OCI-LY7 (cell line): Measurements from ENCODE around the gene TNFAIP8. TPM values are rescaled to one million over a fixed set of nuclear protein-coding genes. Genes with fewer than 3 reads are reported as not detected.

ENCODE experiments used
- BruUV-seq: library from RNA; stranded (reverse); fragments of 400-500 nt; replicated peaks from 2 replicates; lab custom pipeline; 2021; lab: Mats Ljungman, UMichigan
- CTCF ChIA-PET: fragments of 300-600 bp; sonication (Branson Sonifier 250); formaldehyde crosslinking; loops from one replicate; lab custom pipeline; 2022; ENCODE audit warnings: antibody characterized with exemption; ENCODE audit not compliant: unreplicated experiment; lab: Charles Lee
- POLR2A ChIA-PET: fragments of 300-600 bp; sonication (Branson Sonifier 250); formaldehyde crosslinking; loops from one replicate; lab custom pipeline; 2022; ENCODE audit warnings: antibody characterized with exemption; lab: Charles Lee
- DNase-seq: peaks from one replicate; pipeline ENCODE4 v3.0.0-alpha.2; 2015; ENCODE audit warnings: low spot score
- H2AFZ ChIP-seq: fragments of 200-600 bp; sonication (generic), shearing (Covaris generic); 2 replicates; pipeline ENCODE4 v1.6.1; 2014; ENCODE audit warnings: mild to moderate bottlenecking, antibody characterized with exemption, low read length, moderate library complexity
- H3K27ac ChIP-seq: fragments of 200-600 bp; sonication (generic); 2 replicates; pipeline ENCODE4 v1.5.1; 2014; ENCODE audit warnings: mixed run types, low read depth, mild to moderate bottlenecking, moderate library complexity, low read length, inconsistent platforms; ENCODE audit not compliant: poor library complexity, severe bottlenecking
- H3K36me3 ChIP-seq: fragments of 200-600 bp; sonication (generic); 2 replicates; pipeline ENCODE4 v1.6.1; 2014; ENCODE audit warnings: mild to moderate bottlenecking, antibody characterized with exemption, low read length, moderate library complexity, mixed read lengths; ENCODE audit not compliant: insufficient read depth
- H3K4me1 ChIP-seq: fragments of 200-600 bp; sonication (generic); 2 replicates; pipeline ENCODE4 v1.5.1; 2014; ENCODE audit warnings: mild to moderate bottlenecking, low read length; ENCODE audit not compliant: insufficient read depth, poor library complexity, severe bottlenecking
- H3K4me2 ChIP-seq: fragments of 200-600 bp; sonication (generic); 2 replicates; pipeline ENCODE4 v1.6.1; 2014; ENCODE audit warnings: mild to moderate bottlenecking, low read length
- H3K4me3 ChIP-seq: fragments of 200-600 bp; sonication (generic); 2 replicates; pipeline ENCODE4 v1.5.1; 2014; ENCODE audit warnings: mild to moderate bottlenecking, low read depth, low read length; ENCODE audit not compliant: poor library complexity, severe bottlenecking
- H3K79me2 ChIP-seq: fragments of 200-600 bp; sonication (generic); 2 replicates; pipeline ENCODE4 v1.6.1; 2016; ENCODE audit warnings: low read depth, mild to moderate bottlenecking, low read length, moderate library complexity, mixed read lengths; ENCODE audit not compliant: insufficient read depth
- H3K9me2 ChIP-seq: fragments of 200-600 bp; sonication (generic); 2 replicates; pipeline ENCODE4 v1.6.1; 2016; ENCODE audit warnings: mild to moderate bottlenecking, low read length, mixed read lengths; ENCODE audit not compliant: insufficient read depth
- H3K9me3 ChIP-seq: fragments of 200-600 bp; sonication (generic); 2 replicates; pipeline ENCODE4 v1.6.1; 2014; ENCODE audit warnings: mild to moderate bottlenecking, mixed run types, low read length, mixed read lengths
- H4K20me1 ChIP-seq: fragments of 200-600 bp; sonication (generic); 2 replicates; pipeline ENCODE4 v1.6.1; 2014; ENCODE audit warnings: mild to moderate bottlenecking, antibody characterized with exemption, low read length, moderate library complexity, mixed read lengths; ENCODE audit not compliant: insufficient read depth
- CTCF ChIP-seq: fragments of 200-600 bp; sonication (generic); conservative IDR thresholded peaks from 2 replicates; pipeline ENCODE4 v1.5.1; 2014; ENCODE audit warnings: mild to moderate bottlenecking, antibody characterized with exemption, low read length, moderate library complexity, mixed read lengths
- EZH2phosphoT487 ChIP-seq: fragments of 200-600 bp; sonication (generic); IDR thresholded peaks from 2 replicates; pipeline ENCODE4 v1.6.1; 2018; ENCODE audit warnings: low read depth, borderline replicate concordance, mild to moderate bottlenecking, mixed run types, antibody characterized with exemption, low read length, moderate library complexity, mixed read lengths
- intact Hi-C: fragments of 100-400 bp; cut with micrococcal nuclease; formaldehyde crosslinking; loops from one replicate; pipeline ENCODE4 v1.10.0; 2022; ENCODE audit not compliant: unreplicated experiment
- total RNA-seq, 2 experiments: library from RNA; depleted of rRNA in 1 of 2; stranded (reverse); fragments of >200 nt in 1 of 2; shearing (Covaris generic) in 1 of 2; gene quantifications; 2 replicates each; pipeline ENCODE4 v1.2.3, GENCODE V29; 2014 to 2022

TNFAIP8 gene
- total RNA-seq, 2 experiments from 2014 or later: 75.4 to 95.1 TPM

GRCh38 chr5:119360905-119361593 lies 5.2 kb downstream of the TNFAIP8 start:
- Histone ChIP-seq H3K79me2 (peaks cover 87% of the 10 kb centered on the region; the same call in 1 of the 2 replicates), H3K36me3 (peaks cover 26% of the 10 kb centered on the region), H4K20me1 (peaks cover 40% of the 10 kb centered on the region), H3K4me2 (peak overlapping the region; percentile 96; the same call in 1 of the 2 replicates), H3K4me3 (no peak overlapping the region), H3K9me3 (no peaks in the 10 kb centered on the region), H3K27ac (no peak overlapping the region), H3K9me2 (no peaks in the 10 kb centered on the region), H2AFZ (no peak overlapping the region), H3K4me1 (peaks cover 63% of the 10 kb centered on the region)
- POLR2A ChIA-PET: interaction anchor here (0.6 to 30.8 kb wide), 13 partner anchors 9 to 330 kb away, joined by 3 to 538 read pairs (median 3); no protein-coding TSS in a partner anchor
- intact Hi-C loops: no loop called here
- TF ChIP-seq EZH2phosphoT487: no peak
- no peak for DNase-seq
- no TSS peak for BruUV-seq
- CTCF ChIA-PET: no interaction called here

- Histone ChIP-seq H3K9me2 (no peaks in the 10 kb centered on the region), H3K4me3 (no peak overlapping the region), H3K4me2 (no peak overlapping the region), H4K20me1 (peaks cover 40% of the 10 kb centered on the region), H3K27ac (no peak overlapping the region), H3K36me3 (peaks cover 26% of the 10 kb centered on the region), H3K9me3 (no peaks in the 10 kb centered on the region), H3K4me1 (peaks cover 67% of the 10 kb centered on the region), H2AFZ (no peak overlapping the region), H3K79me2 (peaks cover 84% of the 10 kb centered on the region; the same call in 1 of the 2 replicates)
- POLR2A ChIA-PET: interaction anchor here (0.7 to 30.8 kb wide), 7 partner anchors 11 to 43 kb away, joined by 4 to 538 read pairs (median 4); no protein-coding TSS in a partner anchor
- BruUV-seq: no TSS peak
- CTCF ChIA-PET: no interaction called here
- TF ChIP-seq EZH2phosphoT487: no peak
- no peak for TF ChIP-seq CTCF
- DNase-seq: no peak
- intact Hi-C loops: no loop called here
Observed at GRCh38 chr5:119361594-119362125, 5.8 kb downstream of the TNFAIP8 start.

- Histone ChIP-seq H3K36me3 (peaks cover 26% of the 10 kb centered on the region), H4K20me1 (peaks cover 41% of the 10 kb centered on the region), H3K79me2 (peaks cover 84% of the 10 kb centered on the region; the same call in 1 of the 2 replicates), H3K9me2 (no peaks in the 10 kb centered on the region), H2AFZ (no peak overlapping the region), H3K4me2 (no peak overlapping the region), H3K27ac (no peak overlapping the region), H3K4me3 (no peak overlapping the region), H3K9me3 (no peaks in the 10 kb centered on the region), H3K4me1 (peaks cover 67% of the 10 kb centered on the region)
- TF ChIP-seq EZH2phosphoT487 (no peak), CTCF (no peak)
- intact Hi-C loops: no loop called here
- CTCF ChIA-PET: no interaction called here
- DNase-seq: no peak
- BruUV-seq: no TSS peak
- POLR2A ChIA-PET: interaction anchor here (0.6 to 30.8 kb wide), 9 partner anchors 9 to 59 kb away, joined by 3 to 538 read pairs (median 4); no protein-coding TSS in a partner anchor
Observed at GRCh38 chr5:119362714-119363113, 6.9 kb downstream of the TNFAIP8 start.
